LNCaP clone FGC (cell line): Measurements from ENCODE around the gene ZSCAN26.

ENCODE experiments used
- DNase-seq: peaks from one replicate; pipeline ENCODE4 v3.0.0-alpha.2; 2011; ENCODE audit warnings: low read depth
- H3K4me3 ChIP-seq: 2 replicates; pipeline ENCODE4 v1.5.1; 2011; ENCODE audit warnings: mild to moderate bottlenecking, low read depth, low read length, control low read depth
- TF ChIP-seq, protein P1 (sequence below): IDR thresholded peaks from 2 replicates; pipeline ENCODE4 v1.5.1; 2012; ENCODE audit warnings: mild to moderate bottlenecking; ENCODE audit not compliant: control insufficient read depth, insufficient read depth; ENCODE audit errors: extremely low read depth

Gene ZSCAN26

DNA sequence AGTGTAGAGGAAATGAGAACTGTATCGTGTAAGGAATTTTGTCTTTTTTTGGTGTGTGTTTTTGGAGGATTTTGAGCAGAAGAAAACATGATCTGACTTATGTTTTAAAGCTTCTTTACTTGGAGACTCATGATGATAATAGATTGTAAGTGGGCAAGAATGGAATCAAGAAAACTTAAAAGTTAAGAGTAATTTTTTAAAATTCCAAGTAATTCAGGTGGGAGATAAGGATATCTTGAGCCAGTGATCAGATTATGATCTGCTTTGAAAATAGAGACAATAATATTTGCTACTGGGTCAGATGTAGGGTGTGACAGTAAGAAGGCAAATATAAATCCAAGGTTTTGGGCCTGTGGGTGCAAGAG, 734 bp downstream of the ZSCAN26 start:
- TF ChIP-seq, protein P1, sequence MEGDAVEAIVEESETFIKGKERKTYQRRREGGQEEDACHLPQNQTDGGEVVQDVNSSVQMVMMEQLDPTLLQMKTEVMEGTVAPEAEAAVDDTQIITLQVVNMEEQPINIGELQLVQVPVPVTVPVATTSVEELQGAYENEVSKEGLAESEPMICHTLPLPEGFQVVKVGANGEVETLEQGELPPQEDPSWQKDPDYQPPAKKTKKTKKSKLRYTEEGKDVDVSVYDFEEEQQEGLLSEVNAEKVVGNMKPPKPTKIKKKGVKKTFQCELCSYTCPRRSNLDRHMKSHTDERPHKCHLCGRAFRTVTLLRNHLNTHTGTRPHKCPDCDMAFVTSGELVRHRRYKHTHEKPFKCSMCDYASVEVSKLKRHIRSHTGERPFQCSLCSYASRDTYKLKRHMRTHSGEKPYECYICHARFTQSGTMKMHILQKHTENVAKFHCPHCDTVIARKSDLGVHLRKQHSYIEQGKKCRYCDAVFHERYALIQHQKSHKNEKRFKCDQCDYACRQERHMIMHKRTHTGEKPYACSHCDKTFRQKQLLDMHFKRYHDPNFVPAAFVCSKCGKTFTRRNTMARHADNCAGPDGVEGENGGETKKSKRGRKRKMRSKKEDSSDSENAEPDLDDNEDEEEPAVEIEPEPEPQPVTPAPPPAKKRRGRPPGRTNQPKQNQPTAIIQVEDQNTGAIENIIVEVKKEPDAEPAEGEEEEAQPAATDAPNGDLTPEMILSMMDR: no peak
- DNase-seq: no peak
- H3K4me3 ChIP-seq: peak overlapping the region; percentile 84

DNA sequence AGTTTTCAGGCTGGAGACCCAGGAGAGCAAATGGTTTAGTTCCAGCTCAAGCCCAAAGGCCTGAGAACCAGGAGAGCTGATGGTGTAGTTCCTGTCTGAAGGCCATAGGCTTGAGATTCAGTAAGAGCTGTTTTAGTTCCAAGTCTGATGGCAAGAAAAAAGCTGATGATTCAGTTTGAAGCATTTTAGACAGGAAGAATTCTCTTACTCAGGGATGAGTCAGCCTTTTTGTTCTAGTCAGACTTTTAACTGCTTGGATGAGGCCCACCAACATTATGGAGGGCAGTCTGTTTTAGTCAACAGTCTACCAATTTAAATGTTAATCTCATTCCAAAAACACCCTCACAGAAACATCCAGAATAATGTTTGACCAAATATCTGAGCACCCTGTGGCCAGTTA, 2.5 kb downstream of the ZSCAN26 start:
- TF ChIP-seq, protein P1: no peak
- no peak overlapping the region for H3K4me3 ChIP-seq
- no peak for DNase-seq

DNA sequence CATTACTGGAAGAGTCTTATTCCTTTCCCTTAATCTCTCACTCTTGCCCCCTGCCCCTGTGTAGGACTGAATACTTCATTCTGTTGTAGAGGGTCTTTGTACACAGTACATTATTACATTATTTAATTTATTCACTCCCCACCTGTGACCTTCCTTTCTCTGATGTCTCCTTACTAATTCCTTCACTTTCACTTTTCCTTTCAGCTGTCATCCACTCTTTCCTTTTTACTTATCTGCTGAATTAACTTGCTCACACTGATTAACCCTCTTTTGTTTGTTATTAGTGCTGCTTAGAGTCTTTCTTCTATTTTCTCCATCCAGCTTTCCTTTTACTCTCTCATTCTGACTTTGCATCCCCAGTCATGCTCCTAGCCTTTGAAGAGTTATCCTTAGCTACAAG, 7.9 kb downstream of the ZSCAN26 start:
- H3K4me3 ChIP-seq: no peak overlapping the region
- no peak for DNase-seq
- TF ChIP-seq, protein P1: no peak

DNA sequence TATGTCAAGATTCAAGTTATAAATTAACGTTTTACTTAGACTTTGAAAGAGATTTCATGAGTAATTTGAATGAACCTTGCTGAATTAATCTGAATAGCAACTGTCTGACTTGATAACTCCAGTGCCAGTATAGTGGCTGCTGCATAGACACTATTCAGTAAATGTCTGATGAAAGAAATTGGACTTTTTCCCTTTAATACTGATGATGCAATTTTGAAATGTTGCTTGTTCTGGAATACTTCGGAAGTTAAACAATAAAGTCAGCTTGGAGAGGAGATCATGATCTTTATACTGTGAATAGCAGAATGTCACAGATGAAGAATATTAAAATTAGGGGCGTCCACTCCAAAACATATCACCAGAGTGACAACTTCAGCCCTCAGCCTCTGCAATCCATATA, 10.8 kb downstream of the ZSCAN26 start:
- no peak for DNase-seq
- TF ChIP-seq, protein P1: no peak
- H3K4me3 ChIP-seq: no peak overlapping the region

DNA sequence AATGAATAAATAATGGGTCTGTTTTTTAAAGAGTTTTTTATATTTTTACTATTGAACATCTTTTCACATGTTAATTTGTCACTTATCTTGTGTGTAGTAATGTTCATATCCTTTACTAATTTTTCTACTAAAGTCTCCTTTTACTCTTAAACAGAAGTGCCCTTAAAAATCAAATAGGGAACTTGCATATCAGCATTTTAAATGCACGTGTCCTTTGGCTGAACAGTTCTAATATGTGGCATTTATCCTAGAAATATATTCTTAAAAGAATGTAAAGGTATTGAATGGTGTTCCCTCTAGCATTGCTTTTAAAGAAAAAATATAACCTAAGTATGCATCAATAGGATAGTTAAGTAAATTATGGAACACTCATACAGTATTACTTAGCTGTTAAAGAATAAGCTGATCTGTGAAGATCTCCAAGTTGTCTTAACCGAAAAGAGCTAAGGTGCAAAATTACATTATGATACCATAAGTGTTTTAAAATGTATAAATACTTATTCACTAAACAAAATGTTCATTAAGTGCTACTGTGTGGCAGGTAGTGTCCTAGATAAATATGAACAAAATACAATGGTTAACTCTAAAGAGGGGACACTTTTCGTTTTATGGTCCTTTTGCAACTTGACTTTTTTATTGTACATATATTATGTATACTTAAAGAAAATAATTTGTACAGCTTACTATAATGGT, 13.8 kb downstream of the ZSCAN26 start:
- TF ChIP-seq, protein P1: no peak
- DNase-seq: no peak
- H3K4me3 ChIP-seq: peak overlapping the region; percentile 52

DNA sequence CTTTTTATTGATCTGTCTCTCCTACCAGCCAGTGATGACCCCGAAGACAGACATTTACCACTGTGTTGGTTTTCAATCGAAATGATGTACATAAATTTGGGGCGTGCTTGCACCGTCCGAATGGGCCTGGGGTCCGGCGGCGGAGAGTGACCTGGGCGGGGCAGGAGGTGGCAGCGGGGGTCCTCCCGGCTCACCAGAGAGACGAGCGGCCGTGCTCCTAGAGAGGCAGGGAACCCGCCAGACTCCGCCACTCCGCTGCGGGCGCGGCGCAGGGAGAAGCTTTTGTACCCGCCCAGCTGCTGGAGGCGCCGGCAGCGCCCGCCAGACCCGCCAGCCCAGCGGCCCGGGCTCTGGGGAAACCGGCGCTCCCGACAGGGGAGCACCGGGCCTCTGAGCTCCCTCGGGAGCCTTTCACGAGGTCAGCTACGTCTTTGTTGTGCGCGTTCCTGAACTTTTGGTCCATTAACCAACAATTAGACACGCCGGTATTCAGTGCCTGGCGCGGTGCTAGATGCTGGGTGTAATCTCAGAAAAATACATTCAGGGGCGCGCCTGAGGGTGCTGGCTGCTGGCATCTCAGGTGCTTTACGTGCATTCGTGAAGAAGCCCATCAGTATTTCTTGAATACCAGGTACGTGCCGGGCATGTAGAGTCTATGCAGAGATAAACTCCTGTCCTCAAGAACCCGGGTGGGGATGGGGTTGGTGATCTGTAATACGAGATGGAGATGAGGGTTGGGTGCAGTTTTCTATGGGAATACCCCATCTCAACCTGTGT, 14.5 kb downstream of the ZSCAN26 start, which contains the start of gene PGBD1:
PGBD1 (plus strand) TSS at position 285 of the 777 bp plus-strand sequence. CDS start 2,242 bp downstream, outside the sequence.
- peak within 1 kb of the TSS; percentile 52 for H3K4me3 ChIP-seq
- DNase-seq: no peak
- TF ChIP-seq, protein P1: no peak
